Loucy (cell line): ENCODE measurements around the gene CDK16.

ENCODE experiments used
- CTCF ChIP-seq: fragments of 200-600 bp; sonication (generic); conservative IDR thresholded peaks from 2 replicates; pipeline ENCODE4 v1.5.1; 2014; ENCODE audit warnings: mild to moderate bottlenecking, antibody characterized with exemption, low read length
- EZH2phosphoT487 ChIP-seq: fragments of 200-600 bp; IDR thresholded peaks from 2 replicates; pipeline ENCODE4 v1.6.1; 2018; ENCODE audit warnings: antibody characterized with exemption, mild to moderate bottlenecking, moderate library complexity, borderline replicate concordance

- TF ChIP-seq EZH2phosphoT487 (no peak), CTCF (no peak)
Measured at GRCh38 chrX:47223476-47224250, 5.2 kb downstream of the CDK16 start.
